B cell (primary cell): Measurements from ENCODE around the gene ACBD3. TPM values are rescaled to one million over a fixed set of nuclear protein-coding genes. Genes with fewer than 3 reads are reported as not detected.

ENCODE experiments used
- ATAC-seq: fragments of 200-7000 bp; cut with Tn5 transposase; one replicate; pipeline ENCODE4 v1.10.0; 2021; ENCODE audit warnings: low read depth, mild to moderate bottlenecking, moderate number of reproducible peaks, moderate library complexity
- CTCF ChIA-PET: fragments of 350-600 bp; sonication (Branson Sonifier 250); formaldehyde crosslinking; loops from one replicate; lab custom pipeline; 2021; ENCODE audit warnings: antibody characterized with exemption, inconsistent platforms; lab: Charles Lee
- POLR2A ChIA-PET: fragments of 350-600 bp; sonication (Branson Sonifier 250); formaldehyde crosslinking; loops from one replicate; lab custom pipeline; 2021; ENCODE audit warnings: antibody characterized with exemption; lab: Charles Lee
- DNase-seq: peaks from one replicate; pipeline ENCODE4 v3.0.0; 2013
- H2AFZ ChIP-seq: 2 replicates; pipeline ENCODE4 v1.6.1; 2012; ENCODE audit warnings: mild to moderate bottlenecking, low read depth, low read length; ENCODE audit not compliant: insufficient read depth, poor library complexity, severe bottlenecking
- H3K27ac ChIP-seq, 2 donors: 1 replicate in 1 of 2; 2 replicates in 1 of 2; pipeline ENCODE4 v1.5.1; 2012 to 2013; ENCODE audit warnings: low read length in 2 of 2, mild to moderate bottlenecking in 2 of 2, moderate library complexity in 1 of 2
- H3K27me3 ChIP-seq, 4 experiments: fragments of 200-600 bp in 1 of 4; sonication (generic) in 1 of 4; replicated peaks in 1 of 4; 1 replicate in 2 of 4; 2 replicates in 2 of 4; pipeline versions ENCODE4 v1.6.1 to v1.7.0; 2013 to 2016; ENCODE audit warnings: low read length in 3 of 4, mild to moderate bottlenecking in 2 of 4, mixed read lengths in 1 of 4, moderate library complexity in 1 of 4; ENCODE audit not compliant: insufficient read depth in 4 of 4, control insufficient read depth in 3 of 4; ENCODE audit errors: control extremely low read depth in 1 of 4
- H3K36me3 ChIP-seq, 2 experiments: replicated peaks in 1 of 2; 1 replicate in 1 of 2; 2 replicates in 1 of 2; pipeline versions ENCODE4 v1.6.1 to v1.7.1; 2013; ENCODE audit warnings: low read length in 1 of 2; ENCODE audit not compliant: insufficient read depth in 2 of 2, control insufficient read depth in 1 of 2; ENCODE audit errors: control extremely low read depth in 1 of 2, extremely low read depth in 1 of 2
- H3K4me1 ChIP-seq, 2 donors: fragments of 200-600 bp in 1 of 2; sonication (generic) in 1 of 2; 1 replicate in 1 of 2; 2 replicates in 1 of 2; pipeline versions ENCODE4 v1.5.1 to v1.6.1; 2013 to 2017; ENCODE audit warnings: low read length in 2 of 2; ENCODE audit not compliant: control insufficient read depth in 2 of 2, insufficient read depth in 2 of 2
- H3K4me2 ChIP-seq: replicated peaks from 2 replicates; pipeline ENCODE3; 2012; ENCODE audit warnings: mild to moderate bottlenecking, low read depth, low read length; ENCODE audit not compliant: poor library complexity, severe bottlenecking
- H3K4me3 ChIP-seq, 5 experiments: fragments of 200-600 bp in 1 of 5; sonication (generic) in 1 of 5; 1 replicate in 3 of 5; 2 replicates in 2 of 5; pipeline versions ENCODE4 v1.5.1 to v1.7.0; 2011 to 2016; ENCODE audit warnings: low read length in 4 of 5, mild to moderate bottlenecking in 4 of 5, low read depth in 2 of 5, control low read depth in 1 of 5, moderate library complexity in 1 of 5; ENCODE audit not compliant: insufficient read depth in 1 of 5; ENCODE audit errors: control extremely low read depth in 1 of 5, extremely low read depth in 1 of 5
- H3K79me2 ChIP-seq: fragments of 200-600 bp; sonication (generic); one replicate; pipeline ENCODE4 v1.6.0; 2016; ENCODE audit warnings: low read length; ENCODE audit not compliant: control insufficient read depth, insufficient read depth
- H3K9ac ChIP-seq: fragments of 200-600 bp; sonication (generic); 2 replicates; pipeline ENCODE4 v1.6.1; 2017; ENCODE audit warnings: mild to moderate bottlenecking, low read length, moderate library complexity
- H3K9me3 ChIP-seq, 3 donors: one replicate each; pipeline versions ENCODE4 v1.6.1 to v1.7.1; 2013; ENCODE audit warnings: low read length in 2 of 3; ENCODE audit not compliant: control insufficient read depth in 2 of 3, insufficient read depth in 1 of 3; ENCODE audit errors: control extremely low read depth in 1 of 3
- H4K20me1 ChIP-seq: 2 replicates; pipeline ENCODE4 v1.6.0; 2012; ENCODE audit warnings: mild to moderate bottlenecking, low read length; ENCODE audit not compliant: insufficient read depth, control insufficient read depth, poor library complexity, severe bottlenecking
- H3K27ac Mint-ChIP-seq: one replicate; pipeline ENCODE4 v1.8.0; 2021; ENCODE audit warnings: mixed read lengths
- H3K27me3 Mint-ChIP-seq: one replicate; pipeline ENCODE4 v1.8.0; 2021; ENCODE audit warnings: mixed read lengths
- H3K4me1 Mint-ChIP-seq: one replicate; pipeline ENCODE4 v1.8.0; 2021; ENCODE audit warnings: mixed read lengths
- H3K4me3 Mint-ChIP-seq: one replicate; pipeline ENCODE4 v1.8.0; 2021; ENCODE audit warnings: mixed read lengths
- H3K9me3 Mint-ChIP-seq: one replicate; pipeline ENCODE4 v1.8.0; 2022; ENCODE audit warnings: mixed read lengths; ENCODE audit not compliant: insufficient read depth
- CTCF ChIP-seq: fragments of 200-600 bp; IDR thresholded peaks from one replicate; pipeline ENCODE4 v1.8.0; 2022; ENCODE audit warnings: antibody characterized with exemption, mild to moderate bottlenecking
- EZH2 ChIP-seq: IDR thresholded peaks from 2 replicates; pipeline ENCODE4 v1.6.1; 2012; ENCODE audit warnings: borderline replicate concordance, low read depth, mild to moderate bottlenecking, moderate library complexity, low read length; ENCODE audit not compliant: insufficient read depth, poor library complexity, severe bottlenecking
- WGBS: methylation state at CpG from one replicate; pipeline ENCODE4 v1.1.5; 2013; ENCODE audit warnings: missing lambda C conversion rate; ENCODE audit not compliant: insufficient coverage; 5-methylcytosine and 5-hydroxymethylcytosine counted together
- intact Hi-C: fragments of 100-400 bp; cut with micrococcal nuclease; formaldehyde crosslinking; loops from one replicate; pipeline ENCODE4 v1.10.0; 2022
- polyA plus RNA-seq: library from polyadenylated mRNA; depleted of rRNA; stranded (reverse); fragments of >200 nt; gene quantifications from 2 replicates; pipeline ENCODE4 v1.2.3, GENCODE V29; 2012
- total RNA-seq, 2 donors: library from RNA; stranded (reverse); fragments of 120-200 nt in 1 of 2; gene quantifications; 1 replicate in 1 of 2; 2 replicates in 1 of 2; pipeline versions ENCODE4 v1.2.3 to v1.2.4, GENCODE V29; 2013 to 2022

Gene ACBD3
- total and polyA plus RNA-seq, 2 donors (not counting 1 experiment from before 2014, with no cell fraction given), result 16.2 to 60.6 TPM

DNA sequence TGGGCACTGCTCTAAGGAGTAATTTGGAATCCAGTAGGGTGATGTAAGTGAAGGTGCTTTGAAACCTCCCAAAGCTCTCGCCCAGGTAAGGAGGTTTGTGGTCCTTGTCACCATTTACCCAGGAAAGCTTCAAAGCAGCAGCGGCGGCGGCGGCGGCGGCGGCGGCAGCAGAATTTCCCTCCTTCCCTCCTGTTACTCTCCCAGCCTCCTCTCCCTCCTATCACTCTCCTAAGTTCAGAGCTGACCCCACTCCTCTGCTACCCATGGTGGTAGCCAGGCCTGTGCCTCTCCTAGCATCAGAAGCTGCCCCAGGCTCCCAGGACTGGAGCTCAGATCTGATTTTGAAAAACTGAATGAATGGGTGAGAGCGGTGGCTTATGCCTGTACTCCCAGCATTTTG, 60.7 kb downstream of the ACBD3 start:
- peaks cover 80% of the 10 kb centered on the region for H3K4me1 Mint-ChIP-seq
- intact Hi-C loops, result loop anchor here (1.0 to 5.0 kb wide), 6 partner anchors 15 to 281 kb away; no protein-coding TSS in a partner anchor
- Histone ChIP-seq H3K36me3 (no peaks in the 10 kb centered on the region), H3K4me3 (no peak overlapping the region), H3K4me1 (peaks cover 80 to 88% of the 10 kb centered on the region in 2 donors), H2AFZ (peak overlapping the region; percentile 29), H4K20me1 (no peaks in the 10 kb centered on the region), H3K9me3 (peaks cover 0 to 16% (median 0%) of the 10 kb centered on the region in 3 donors), H3K4me2 (peak overlapping the region; percentile 78), H3K27me3 (no peaks in the 10 kb centered on the region), H3K9ac (no peak overlapping the region), H3K79me2 (peaks cover 15% of the 10 kb centered on the region), H3K27ac (peak overlapping the region; percentile 9 to 28)
- ChIA-PET CTCF (interaction anchor here (0.6 to 7.1 kb wide), 64 partner anchors 8 to 652 kb away, joined by 3 to 402 read pairs (median 6); partner anchors contain the start of genes ACBD3, H3-3A, LIN9 and MIXL1), POLR2A (interaction anchor here (0.6 to 3.3 kb wide), 12 partner anchors 15 to 282 kb away, joined by 3 to 22 read pairs (median 6); partner anchors contain the start of gene PARP1)
- peak overlapping the region; percentile 99 for H3K27ac Mint-ChIP-seq
- H3K27me3 Mint-ChIP-seq, result no peaks in the 10 kb centered on the region
- H3K9me3 Mint-ChIP-seq, result no peaks in the 10 kb centered on the region
- TF ChIP-seq EZH2 (no peak), CTCF (no peak)
- no peak overlapping the region for H3K4me3 Mint-ChIP-seq
- no peak for DNase-seq
- no peak for ATAC-seq
- WGBS, result 100% methylated on average over 1 of the region's 10 CpGs

GRCh38 chr1:226125097-226125630, 61.4 kb downstream of the ACBD3 start:
- Mint-ChIP-seq H3K27ac (peak overlapping the region; percentile 99), H3K27me3 (no peaks in the 10 kb centered on the region), H3K4me3 (peak overlapping the region; percentile 77), H3K9me3 (no peaks in the 10 kb centered on the region), H3K4me1 (peaks cover 81% of the 10 kb centered on the region)
- peaks cover 81 to 88% of the 10 kb centered on the region in 2 donors for H3K4me1 ChIP-seq
- H3K36me3 ChIP-seq, result no peaks in the 10 kb centered on the region
- H3K4me2 ChIP-seq, result peak overlapping the region; percentile 78
- no peak overlapping the region for H3K9ac ChIP-seq
- no peak overlapping the region for H3K27ac ChIP-seq
- TF ChIP-seq CTCF (peak; percentile 94), EZH2 (no peak)
- ATAC-seq (no peak), DNase-seq (peak; percentile 91)
- intact Hi-C loops, result loop anchor here (1.0 to 5.0 kb wide), 4 partner anchors 20 to 244 kb away; no protein-coding TSS in a partner anchor
- ChIA-PET POLR2A (interaction anchor here (0.8 to 2.5 kb wide), 11 partner anchors 14 to 283 kb away, joined by 3 to 22 read pairs (median 5); partner anchors contain the start of gene PARP1), CTCF (interaction anchor here (0.6 to 7.1 kb wide), 60 partner anchors 8 to 643 kb away, joined by 3 to 402 read pairs (median 6); partner anchors contain the start of genes ACBD3, H3-3A, LIN9 and MIXL1)
- H3K9me3 ChIP-seq, result peaks cover 0 to 13% (median 0%) of the 10 kb centered on the region in 3 donors
- peak overlapping the region; percentile 29 for H2AFZ ChIP-seq
- 4% methylated on average over 12 of the region's 12 CpGs for WGBS
- H4K20me1 ChIP-seq, result no peaks in the 10 kb centered on the region
- peaks cover 15% of the 10 kb centered on the region for H3K79me2 ChIP-seq
- H3K27me3 ChIP-seq, result no peaks in the 10 kb centered on the region
- no peak overlapping the region for H3K4me3 ChIP-seq
